Lower leg skin (tissue), 4 donors: ENCODE measurements around the gene USP43. TPM values are rescaled to one million over a fixed set of nuclear protein-coding genes. Genes with fewer than 3 reads are reported as not detected.

Source experiments
- DNase-seq, 2 donors: peaks; one replicate each; pipeline ENCODE4 v3.0.0-alpha.2; 2019; ENCODE audit warnings: low spot score in 2 of 2
- H3K4me3 ChIP-seq: fragments of 200-600 bp; sonication (generic); 2 replicates; pipeline ENCODE4 v1.5.1; 2017; ENCODE audit warnings: mild to moderate bottlenecking, low read depth; ENCODE audit not compliant: poor library complexity, severe bottlenecking
- POLR2A ChIP-seq, 2 donors: fragments of 450-650 bp; IDR thresholded peaks; one replicate each; pipeline ENCODE4 v1.6.1; 2016 to 2017; ENCODE audit warnings: antibody characterized with exemption in 2 of 2, mild to moderate bottlenecking in 1 of 2, moderate library complexity in 1 of 2
- WGBS, 2 donors: methylation state at CpG; one replicate each; pipeline ENCODE4 v1.1.5; 2018; 5-methylcytosine and 5-hydroxymethylcytosine counted together
- intact Hi-C: fragments of 100-400 bp; cut with DNase I; formaldehyde crosslinking; loops from one replicate; pipeline ENCODE4 v1.15.0; 2023; ENCODE audit warnings: low total_unique reads
- total RNA-seq, 4 donors: library from RNA; depleted of rRNA; stranded (reverse); fragments of >200 nt; gene quantifications; one replicate each; pipeline ENCODE4 v1.1.0, GENCODE V29; 2016
- TF ChIP-seq, protein P1 (sequence below), 3 donors: fragments of 450-650 bp; IDR thresholded peaks; one replicate each; pipeline ENCODE4 v1.5.1; 2016; ENCODE audit warnings: antibody characterized with exemption in 3 of 3, mild to moderate bottlenecking in 3 of 3, moderate library complexity in 2 of 3

The USP43 gene
- total RNA-seq, 4 donors from 2014 or later: 4.4 to 6.5 (median 4.4) TPM

DNA sequence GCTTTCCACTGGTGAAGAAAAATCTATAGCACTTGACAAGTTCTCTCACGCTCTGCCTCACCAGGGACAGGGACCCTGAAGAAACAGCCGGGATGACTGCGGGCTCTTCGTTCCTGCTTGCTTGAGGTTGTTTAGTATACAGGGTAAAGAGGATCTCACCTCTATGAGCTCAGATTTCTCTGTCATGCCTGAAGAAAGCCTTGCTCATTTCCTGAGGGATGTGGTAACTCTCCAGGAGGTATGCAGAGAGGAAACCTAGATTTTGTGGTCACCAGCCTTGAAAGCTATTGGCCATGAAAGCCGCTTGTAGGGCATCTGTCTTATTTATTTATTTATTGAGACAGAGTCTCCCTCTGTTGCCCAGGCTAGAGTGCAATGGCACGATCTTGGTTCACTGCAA, 23.2 kb downstream of the USP43 start:
- no peak for DNase-seq
- intact Hi-C loops: no loop called here
- no peak overlapping the region for H3K4me3 ChIP-seq
- TF ChIP-seq, protein P1, sequence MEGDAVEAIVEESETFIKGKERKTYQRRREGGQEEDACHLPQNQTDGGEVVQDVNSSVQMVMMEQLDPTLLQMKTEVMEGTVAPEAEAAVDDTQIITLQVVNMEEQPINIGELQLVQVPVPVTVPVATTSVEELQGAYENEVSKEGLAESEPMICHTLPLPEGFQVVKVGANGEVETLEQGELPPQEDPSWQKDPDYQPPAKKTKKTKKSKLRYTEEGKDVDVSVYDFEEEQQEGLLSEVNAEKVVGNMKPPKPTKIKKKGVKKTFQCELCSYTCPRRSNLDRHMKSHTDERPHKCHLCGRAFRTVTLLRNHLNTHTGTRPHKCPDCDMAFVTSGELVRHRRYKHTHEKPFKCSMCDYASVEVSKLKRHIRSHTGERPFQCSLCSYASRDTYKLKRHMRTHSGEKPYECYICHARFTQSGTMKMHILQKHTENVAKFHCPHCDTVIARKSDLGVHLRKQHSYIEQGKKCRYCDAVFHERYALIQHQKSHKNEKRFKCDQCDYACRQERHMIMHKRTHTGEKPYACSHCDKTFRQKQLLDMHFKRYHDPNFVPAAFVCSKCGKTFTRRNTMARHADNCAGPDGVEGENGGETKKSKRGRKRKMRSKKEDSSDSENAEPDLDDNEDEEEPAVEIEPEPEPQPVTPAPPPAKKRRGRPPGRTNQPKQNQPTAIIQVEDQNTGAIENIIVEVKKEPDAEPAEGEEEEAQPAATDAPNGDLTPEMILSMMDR (IDR thresholded peaks at IDR 0.05): no peak
- no peak for TF ChIP-seq POLR2A (IDR thresholded peaks at IDR 0.05)
- WGBS, 2 donors: 71 to 78% methylated on average over 6 of the region's 6 CpGs

DNA sequence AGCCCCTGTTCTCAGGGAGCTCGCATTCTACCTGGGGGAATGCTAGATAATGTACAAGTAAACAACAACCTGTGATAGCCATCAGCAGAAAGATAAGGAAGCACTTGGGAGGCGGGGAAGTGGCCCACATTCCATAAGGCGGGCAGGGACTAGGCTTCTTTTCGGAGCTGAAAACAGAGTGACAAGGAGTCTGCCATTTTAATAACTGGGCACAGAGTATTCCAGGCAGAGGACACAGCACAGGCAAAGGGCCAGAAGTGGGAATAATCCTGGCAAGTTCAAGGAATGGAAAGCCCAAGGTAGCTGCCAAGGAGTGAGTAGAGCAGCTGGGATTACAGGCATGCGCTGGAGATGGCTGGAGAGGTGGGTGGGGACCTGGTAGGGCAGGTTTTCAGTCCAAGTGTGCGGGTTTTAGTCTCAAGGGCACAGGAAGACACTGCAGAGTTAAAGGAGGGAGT, 24.3 kb downstream of the USP43 start:
- intact Hi-C loops: no loop called here
- WGBS, 2 donors: 44 to 54% methylated on average over 6 of the region's 6 CpGs
- DNase-seq: peak; percentile 19 to 81
- H3K4me3 ChIP-seq: no peak overlapping the region
- TF ChIP-seq POLR2A (IDR thresholded peaks at IDR 0.05): no peak
- TF ChIP-seq, protein P1 (IDR thresholded peaks at IDR 0.05): no peak

DNA sequence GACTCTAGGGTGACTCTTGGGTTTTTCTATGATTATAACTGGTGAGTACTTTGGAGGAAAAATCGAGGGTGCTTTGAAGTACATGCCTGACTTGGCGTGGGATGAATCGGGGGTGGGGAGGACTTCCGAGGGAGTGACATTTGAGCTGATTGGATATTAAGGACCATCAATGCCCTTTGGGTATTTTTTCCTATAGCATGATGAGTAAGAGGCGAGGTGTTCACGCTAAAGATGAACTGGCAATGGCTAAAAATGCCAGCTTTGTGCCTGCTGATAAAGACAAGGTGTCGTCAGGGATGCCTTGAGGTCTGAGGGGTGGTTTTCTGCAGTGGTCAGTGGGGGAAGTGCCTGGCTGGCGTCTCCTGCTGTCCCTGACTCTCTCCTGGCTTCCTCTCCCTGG, 25.3 kb downstream of the USP43 start:
- WGBS, 2 donors: 48 to 52% methylated on average over 8 of the region's 8 CpGs
- TF ChIP-seq, protein P1 (IDR thresholded peaks at IDR 0.05): no peak
- TF ChIP-seq POLR2A (IDR thresholded peaks at IDR 0.05): no peak
- DNase-seq: peak in 1 of 2 donors; percentile 58
- intact Hi-C loops: no loop called here
- no peak overlapping the region for H3K4me3 ChIP-seq

DNA sequence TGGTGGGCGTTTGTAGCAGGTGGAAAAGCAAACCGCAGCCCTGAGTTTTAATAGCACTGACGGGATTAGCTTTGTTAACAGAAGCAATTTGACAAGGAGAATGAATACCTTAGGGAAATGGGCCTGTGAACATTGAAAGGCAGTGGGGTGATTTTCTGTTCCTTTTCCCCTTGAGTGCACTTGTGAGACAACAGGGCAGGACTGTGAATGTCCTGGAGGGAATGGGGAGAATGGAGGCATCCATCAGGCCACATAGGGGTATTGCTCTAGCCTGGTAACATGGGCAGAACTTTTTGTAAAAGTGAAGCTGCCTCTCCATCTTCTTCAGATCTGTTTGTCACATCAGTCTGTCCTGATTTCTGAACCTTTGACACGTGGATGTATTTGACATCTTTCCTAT, 26.2 kb downstream of the USP43 start:
- WGBS, 2 donors: 58 to 68% methylated on average over 4 of the region's 4 CpGs
- TF ChIP-seq POLR2A (IDR thresholded peaks at IDR 0.05): no peak
- TF ChIP-seq, protein P1 (IDR thresholded peaks at IDR 0.05): no peak
- intact Hi-C loops: no loop called here
- H3K4me3 ChIP-seq: no peak overlapping the region
- DNase-seq: no peak

DNA sequence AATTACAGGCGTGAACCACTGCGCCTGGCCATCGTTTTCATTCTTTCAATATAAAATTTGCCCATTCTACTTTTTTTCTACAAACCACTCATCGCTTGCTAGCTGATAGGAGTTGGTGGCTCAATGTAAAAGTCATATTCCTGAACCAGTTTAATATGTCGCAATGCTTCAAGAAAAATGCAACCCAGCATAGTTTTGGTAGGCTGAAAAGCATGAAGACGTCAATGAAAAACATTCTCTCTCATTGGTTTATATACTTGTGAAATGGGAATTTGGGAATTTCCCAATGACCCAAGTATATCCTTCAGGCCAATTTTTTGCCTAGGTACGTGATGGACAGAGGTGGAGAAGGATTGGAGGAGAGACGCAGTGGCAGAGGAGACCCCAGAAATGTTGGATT, 26.9 kb downstream of the USP43 start:
- intact Hi-C loops: no loop called here
- no peak overlapping the region for H3K4me3 ChIP-seq
- WGBS, 2 donors: 81 to 90% methylated on average over 8 of the region's 8 CpGs

DNA sequence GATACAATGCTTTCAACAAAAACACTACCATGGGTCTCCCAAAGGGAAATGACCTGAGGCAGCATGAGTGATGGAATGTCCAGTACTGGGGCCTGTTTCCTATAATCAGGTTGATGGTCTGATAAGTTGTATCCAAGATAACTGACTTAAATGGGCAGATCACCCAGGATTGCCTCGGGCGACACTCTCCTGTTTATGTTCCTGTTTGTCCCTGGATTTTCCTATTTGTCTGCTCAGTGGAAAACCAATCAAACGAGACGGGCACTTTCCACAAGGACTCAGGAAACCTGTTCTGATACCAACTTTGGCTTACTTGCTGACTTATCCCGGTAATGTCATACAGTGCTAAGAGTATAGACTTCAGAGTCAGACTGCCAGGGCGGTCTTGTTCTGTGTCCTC, 27.4 kb downstream of the USP43 start:
- 88 to 95% methylated on average over 6 of the region's 6 CpGs for WGBS, 2 donors
- intact Hi-C loops: no loop called here
- no peak overlapping the region for H3K4me3 ChIP-seq
- DNase-seq: no peak
- TF ChIP-seq POLR2A (IDR thresholded peaks at IDR 0.05): no peak

More for the DNA sequence above, 26.9 kb downstream of the USP43 start:
- no peak for DNase-seq
- TF ChIP-seq, protein P1 (IDR thresholded peaks at IDR 0.05): no peak
